ENCODE results near the gene TPCN2. TPM values are rescaled to one million over a fixed set of nuclear protein-coding genes. Genes with fewer than 3 reads are reported as not detected.

TPCN2 gene
- total RNA-seq, 1 experiment from 2014 or later, result 20.6 TPM

DNA sequence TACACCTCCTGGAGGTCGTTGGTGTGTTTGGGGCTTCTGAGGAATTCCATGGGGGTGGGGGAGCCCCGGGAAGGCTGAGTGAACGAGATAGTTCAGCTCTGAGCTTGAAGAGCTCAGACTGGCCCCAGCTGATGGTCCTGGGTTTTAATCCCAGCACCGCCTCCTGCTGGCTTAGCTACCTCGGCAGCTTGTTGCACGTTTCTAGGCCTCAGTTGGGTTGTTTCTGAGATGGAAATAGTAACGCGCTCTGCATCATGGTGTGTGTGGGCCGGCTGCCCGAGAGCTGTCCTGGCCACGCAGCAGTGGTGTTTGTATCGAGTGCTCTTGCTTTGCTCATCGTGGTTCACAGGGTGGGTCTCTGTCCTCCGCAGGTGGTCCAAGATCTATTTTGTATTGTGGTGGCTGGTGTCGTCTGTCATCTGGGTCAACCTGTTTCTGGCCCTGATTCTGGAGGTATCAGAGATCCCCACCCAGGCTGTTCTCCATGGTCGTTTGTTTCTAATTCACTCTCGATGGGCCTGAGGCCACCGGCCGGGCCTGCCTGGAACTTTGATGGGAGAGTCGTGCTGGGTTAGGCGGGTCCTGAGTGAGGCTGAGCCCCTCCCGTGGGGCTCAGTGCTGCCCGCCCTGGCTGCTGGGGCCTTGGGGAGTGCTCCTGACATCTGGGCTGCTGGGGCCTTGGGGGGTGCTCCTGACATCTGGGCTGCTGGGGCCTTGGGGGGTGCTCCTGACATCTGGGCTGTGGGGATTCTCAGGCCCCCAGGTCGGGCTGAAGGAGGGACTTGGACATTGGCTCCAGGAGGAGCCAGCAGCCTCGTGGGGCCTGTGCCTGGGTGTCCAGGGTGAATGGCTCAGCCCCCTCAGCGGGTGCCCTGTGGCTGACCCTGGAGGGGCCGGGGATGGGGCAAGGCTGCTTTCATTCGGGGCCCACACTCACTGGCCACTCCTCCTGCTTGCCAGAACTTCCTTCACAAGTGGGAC lies 37.7 kb downstream of the TPCN2 start:
- Histone ChIP-seq H3K9me3 (ENCODE audit: control insufficient read depth, insufficient read depth, low read depth, low read length) (no peaks in the 10 kb centered on the region), H3K4me3 (ENCODE audit: low read depth in 2 of 2, low read length in 2 of 2) (no peak overlapping the region), H3K36me3 (ENCODE audit: control insufficient read depth, insufficient read depth, low read length) (no peaks in the 10 kb centered on the region), H3K27ac (ENCODE audit: low read length) (no peak overlapping the region), H3K4me1 (ENCODE audit: control insufficient read depth, insufficient read depth, low read length) (peaks cover 7% of the 10 kb centered on the region), H3K27me3 (ENCODE audit: control insufficient read depth, insufficient read depth, low read length) (no peaks in the 10 kb centered on the region)
- TF ChIP-seq, protein P1, sequence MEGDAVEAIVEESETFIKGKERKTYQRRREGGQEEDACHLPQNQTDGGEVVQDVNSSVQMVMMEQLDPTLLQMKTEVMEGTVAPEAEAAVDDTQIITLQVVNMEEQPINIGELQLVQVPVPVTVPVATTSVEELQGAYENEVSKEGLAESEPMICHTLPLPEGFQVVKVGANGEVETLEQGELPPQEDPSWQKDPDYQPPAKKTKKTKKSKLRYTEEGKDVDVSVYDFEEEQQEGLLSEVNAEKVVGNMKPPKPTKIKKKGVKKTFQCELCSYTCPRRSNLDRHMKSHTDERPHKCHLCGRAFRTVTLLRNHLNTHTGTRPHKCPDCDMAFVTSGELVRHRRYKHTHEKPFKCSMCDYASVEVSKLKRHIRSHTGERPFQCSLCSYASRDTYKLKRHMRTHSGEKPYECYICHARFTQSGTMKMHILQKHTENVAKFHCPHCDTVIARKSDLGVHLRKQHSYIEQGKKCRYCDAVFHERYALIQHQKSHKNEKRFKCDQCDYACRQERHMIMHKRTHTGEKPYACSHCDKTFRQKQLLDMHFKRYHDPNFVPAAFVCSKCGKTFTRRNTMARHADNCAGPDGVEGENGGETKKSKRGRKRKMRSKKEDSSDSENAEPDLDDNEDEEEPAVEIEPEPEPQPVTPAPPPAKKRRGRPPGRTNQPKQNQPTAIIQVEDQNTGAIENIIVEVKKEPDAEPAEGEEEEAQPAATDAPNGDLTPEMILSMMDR (IDR thresholded peaks at IDR 0.05), result no peak
- POLR2A ChIA-PET, result no interaction called here
- DNase-seq (ENCODE audit: low read depth, low spot score) (no peak), ATAC-seq (no peak)
- in situ Hi-C loops (cut with HindIII; ENCODE audit: low pct_unique_long_range_greater_than_20kb, low sequenced_read_pairs), result no loop called here
- intact Hi-C loops (cut with micrococcal nuclease; ENCODE audit: unreplicated experiment), result no loop called here
- no TSS peak for BruUV-seq (replicated peaks)
- CTCF ChIA-PET, result interaction anchor here (0.7 kb wide), 1 partner anchor 23 kb away, joined by 5 read pairs; no protein-coding TSS in a partner anchor

DNA sequence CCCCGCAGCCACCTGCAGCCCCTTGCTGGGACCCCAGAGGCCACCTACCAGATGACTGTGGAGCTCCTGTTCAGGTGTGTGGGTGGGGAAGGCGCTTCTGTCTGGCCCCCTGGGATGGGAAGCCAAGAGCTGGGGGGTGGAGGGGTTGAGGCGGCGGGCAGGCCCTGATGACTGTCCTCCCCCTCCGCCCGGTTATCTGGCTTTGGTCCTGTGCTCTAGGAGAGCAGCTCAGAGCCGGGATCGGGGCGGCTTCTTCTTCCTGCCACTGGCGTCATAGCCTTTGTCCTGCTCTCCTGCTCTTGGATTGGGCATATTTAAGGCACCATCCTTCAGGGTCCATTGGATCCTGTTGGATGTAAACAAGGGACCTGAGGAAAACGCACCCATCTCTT lies 38.4 kb downstream of the TPCN2 start:
- no peaks in the 10 kb centered on the region for H3K27me3 ChIP-seq (ENCODE audit: control insufficient read depth, insufficient read depth, low read length)
- ATAC-seq (no peak), DNase-seq (ENCODE audit: low read depth, low spot score) (no peak)
- no peak overlapping the region for H3K27ac ChIP-seq (ENCODE audit: low read length)
- intact Hi-C loops (cut with micrococcal nuclease; ENCODE audit: unreplicated experiment) (no loop called here), in situ Hi-C loops (cut with HindIII; ENCODE audit: low pct_unique_long_range_greater_than_20kb, low sequenced_read_pairs) (no loop called here)
- no TSS peak for BruUV-seq (replicated peaks)
- ChIA-PET CTCF (interaction anchor here (0.7 kb wide), 1 partner anchor 24 kb away, joined by 5 read pairs; no protein-coding TSS in a partner anchor), POLR2A (no interaction called here)
- no peaks in the 10 kb centered on the region for H3K9me3 ChIP-seq (ENCODE audit: control insufficient read depth, insufficient read depth, low read depth, low read length)
- TF ChIP-seq POLR2AphosphoS5 (IDR thresholded peaks at IDR 0.05; ENCODE audit: low read depth, low read length), result no peak
- no peak for TF ChIP-seq REST (IDR thresholded peaks at IDR 0.05; ENCODE audit: insufficient read depth in 1 of 2, low read depth in 2 of 2, low read length in 1 of 2)
- no peak for TF ChIP-seq SIN3A (IDR thresholded peaks at IDR 0.05; ENCODE audit: borderline replicate concordance, insufficient read depth, low read depth, low read length)
- TF ChIP-seq TCF7L2 (IDR thresholded peaks at IDR 0.05; ENCODE audit: low read depth, low read length), result no peak
- no peaks in the 10 kb centered on the region for H3K36me3 ChIP-seq (ENCODE audit: control insufficient read depth, insufficient read depth, low read length)
- H3K4me3 ChIP-seq (ENCODE audit: low read depth in 2 of 2, low read length in 2 of 2), result no peak overlapping the region
- peaks cover 7% of the 10 kb centered on the region for H3K4me1 ChIP-seq (ENCODE audit: control insufficient read depth, insufficient read depth, low read length)

GRCh38 chr11:69087811-69088210 lies 39.1 kb downstream of the TPCN2 start:
- Histone ChIP-seq H3K4me3 (ENCODE audit: low read depth in 2 of 2, low read length in 2 of 2) (no peak overlapping the region), H3K4me1 (ENCODE audit: control insufficient read depth, insufficient read depth, low read length) (peaks cover 7% of the 10 kb centered on the region), H3K27me3 (ENCODE audit: control insufficient read depth, insufficient read depth, low read length) (no peaks in the 10 kb centered on the region), H3K27ac (ENCODE audit: low read length) (no peak overlapping the region), H3K36me3 (ENCODE audit: control insufficient read depth, insufficient read depth, low read length) (no peaks in the 10 kb centered on the region), H3K9me3 (ENCODE audit: control insufficient read depth, insufficient read depth, low read depth, low read length) (no peaks in the 10 kb centered on the region)
- ATAC-seq, result no peak
- no TSS peak for BruUV-seq (replicated peaks)
- DNase-seq (ENCODE audit: low read depth, low spot score), result no peak
- ChIA-PET CTCF (no interaction called here), POLR2A (no interaction called here)
- TF ChIP-seq, protein P1 (IDR thresholded peaks at IDR 0.05), result no peak
- TF ChIP-seq TCF7L2 (IDR thresholded peaks at IDR 0.05; ENCODE audit: low read depth, low read length), result no peak
- no peak for TF ChIP-seq SIN3A (IDR thresholded peaks at IDR 0.05; ENCODE audit: borderline replicate concordance, insufficient read depth, low read depth, low read length)
- no peak for TF ChIP-seq POLR2AphosphoS5 (IDR thresholded peaks at IDR 0.05; ENCODE audit: low read depth, low read length)
- TF ChIP-seq REST (IDR thresholded peaks at IDR 0.05; ENCODE audit: insufficient read depth in 1 of 2, low read depth in 2 of 2, low read length in 1 of 2), result no peak
- intact Hi-C loops (cut with micrococcal nuclease; ENCODE audit: unreplicated experiment) (no loop called here), in situ Hi-C loops (cut with HindIII; ENCODE audit: low pct_unique_long_range_greater_than_20kb, low sequenced_read_pairs) (no loop called here)
